PC-9 (cell line): Measurements from ENCODE around the gene DLGAP1. TPM values are rescaled to one million over a fixed set of nuclear protein-coding genes. Genes with fewer than 3 reads are reported as not detected.

ENCODE experiments used
- BruUV-seq: library from RNA; stranded (reverse); fragments of 400-500 nt; replicated peaks from 2 replicates; lab custom pipeline; 2021; lab: Mats Ljungman, UMichigan
- CTCF ChIA-PET: fragments of 300-600 bp; sonication (Branson Sonifier 250); formaldehyde crosslinking; loops from one replicate; lab custom pipeline; 2022; ENCODE audit warnings: antibody characterized with exemption; lab: Charles Lee
- POLR2A ChIA-PET: fragments of 300-600 bp; sonication (Branson Sonifier 250); formaldehyde crosslinking; loops from one replicate; lab custom pipeline; 2022; ENCODE audit warnings: antibody characterized with exemption; ENCODE audit not compliant: unreplicated experiment; lab: Charles Lee
- DNase-seq, 2 experiments: peaks; one replicate each; pipeline versions ENCODE4 v3.0.0 to v3.0.0-alpha.2; 2015 to 2022; ENCODE audit warnings: mixed read lengths in 1 of 2
- H2AFZ ChIP-seq: fragments of 200-600 bp; sonication (generic); 2 replicates; pipeline ENCODE4 v1.8.1; 2017; ENCODE audit warnings: antibody characterized with exemption
- H3F3A ChIP-seq: fragments of 200-600 bp; sonication (generic); 2 replicates; pipeline ENCODE4 v1.8.1; 2017; ENCODE audit warnings: antibody characterized with exemption, mild to moderate bottlenecking, low read depth; ENCODE audit not compliant: insufficient read depth
- H3K27ac ChIP-seq: fragments of 200-600 bp; sonication (generic); 2 replicates; pipeline ENCODE4 v1.6.1; 2016; ENCODE audit warnings: mixed run types
- H3K27me3 ChIP-seq: fragments of 200-600 bp; sonication (generic); 2 replicates; pipeline ENCODE4 v1.6.1; 2016; ENCODE audit warnings: low read depth, mixed run types; ENCODE audit not compliant: insufficient read depth
- H3K36me3 ChIP-seq: fragments of 200-600 bp; sonication (generic); 2 replicates; pipeline ENCODE4 v1.6.1; 2016; ENCODE audit warnings: low read depth, mixed run types
- H3K4me1 ChIP-seq: fragments of 200-600 bp; sonication (generic); replicated peaks from 2 replicates; pipeline ENCODE4 v1.6.1; 2016; ENCODE audit warnings: mixed run types; ENCODE audit not compliant: insufficient read depth
- H3K4me2 ChIP-seq: fragments of 200-600 bp; sonication (generic); 2 replicates; pipeline ENCODE4 v1.6.1; 2017; ENCODE audit warnings: mixed run types
- H3K4me3 ChIP-seq: fragments of 200-600 bp; sonication (generic); 2 replicates; pipeline ENCODE4 v1.6.1; 2016; ENCODE audit warnings: mixed run types
- H3K79me2 ChIP-seq: fragments of 200-600 bp; sonication (generic); 2 replicates; pipeline ENCODE4 v1.6.1; 2017; ENCODE audit warnings: low read depth, mixed run types
- H3K9me2 ChIP-seq: fragments of 200-600 bp; sonication (generic); 2 replicates; pipeline ENCODE4 v1.8.1; 2017; ENCODE audit warnings: mild to moderate bottlenecking; ENCODE audit not compliant: insufficient read depth
- H3K9me3 ChIP-seq: fragments of 200-600 bp; sonication (generic); 2 replicates; pipeline ENCODE4 v1.8.1; 2016; ENCODE audit warnings: low read depth; ENCODE audit not compliant: insufficient read depth
- H4K20me1 ChIP-seq: fragments of 200-600 bp; sonication (generic); 2 replicates; pipeline ENCODE4 v1.8.1; 2017; ENCODE audit not compliant: insufficient read depth
- CTCF ChIP-seq: fragments of 200-600 bp; sonication (generic); conservative IDR thresholded peaks from 2 replicates; pipeline ENCODE4 v1.6.1; 2017; ENCODE audit warnings: mixed run types, antibody characterized with exemption, mild to moderate bottlenecking, moderate library complexity
- EZH2 ChIP-seq: fragments of 200-600 bp; sonication (generic); IDR thresholded peaks from 2 replicates; pipeline ENCODE4 v1.8.0; 2017; ENCODE audit warnings: antibody characterized with exemption, low read depth
- intact Hi-C: fragments of 100-400 bp; cut with micrococcal nuclease; formaldehyde crosslinking; loops from one replicate; pipeline ENCODE4 v1.10.0; 2022; ENCODE audit not compliant: unreplicated experiment
- total RNA-seq: library from RNA; stranded (reverse); gene quantifications from 2 replicates; pipeline ENCODE4 v1.2.3, GENCODE V29; 2021

Gene DLGAP1
- total RNA-seq, 1 experiment from 2014 or later = not detected

GRCh38 chr18:4063545-4063944 is 391.6 kb downstream of the DLGAP1 start:
- no peak overlapping the region for H3K4me2 ChIP-seq
- no peak overlapping the region for H2AFZ ChIP-seq
- ChIA-PET CTCF (no interaction called here), POLR2A (no interaction called here)
- H3K27ac ChIP-seq = no peak overlapping the region
- H3F3A ChIP-seq = no peaks in the 10 kb centered on the region
- intact Hi-C loops = loop anchor here (10.0 kb wide), 1 partner anchor 359 kb away; no protein-coding TSS in a partner anchor
- no peak for DNase-seq
- TF ChIP-seq EZH2 (no peak), CTCF (no peak)
- no peaks in the 10 kb centered on the region for H4K20me1 ChIP-seq
- no peaks in the 10 kb centered on the region for H3K36me3 ChIP-seq
- 0 out of 2 replicates have a peak, but pooled peaks cover 12% of the 10 kb centered on the region for H3K9me3 ChIP-seq
- H3K9me2 ChIP-seq = no peaks in the 10 kb centered on the region
- no TSS peak for BruUV-seq
- H3K79me2 ChIP-seq = no peaks in the 10 kb centered on the region
- no peaks in the 10 kb centered on the region for H3K27me3 ChIP-seq
- H3K4me3 ChIP-seq = no peak overlapping the region
- H3K4me1 ChIP-seq = no peaks in the 10 kb centered on the region

GRCh38 chr18:4060427-4061281 is 394.5 kb downstream of the DLGAP1 start:
- no TSS peak for BruUV-seq
- CTCF ChIA-PET = no interaction called here

GRCh38 chr18:4058179-4058578 is 396.9 kb downstream of the DLGAP1 start:
- intact Hi-C loops = no loop called here
- TF ChIP-seq EZH2 = no peak
- H3K27me3 ChIP-seq = no peaks in the 10 kb centered on the region
- H3K79me2 ChIP-seq = no peaks in the 10 kb centered on the region
- peak in 1 of 2 experiments; percentile 6 for DNase-seq
- 0 out of 2 replicates have a peak, but pooled peaks cover 12% of the 10 kb centered on the region for H3K9me3 ChIP-seq
- CTCF ChIA-PET = no interaction called here
- H3K4me3 ChIP-seq = no peak overlapping the region
- no peak overlapping the region for H3K27ac ChIP-seq
- H3K9me2 ChIP-seq = no peaks in the 10 kb centered on the region
- no peaks in the 10 kb centered on the region for H3F3A ChIP-seq
- POLR2A ChIA-PET = no interaction called here
- no peaks in the 10 kb centered on the region for H4K20me1 ChIP-seq
- H3K4me1 ChIP-seq = no peaks in the 10 kb centered on the region
- no peak overlapping the region for H2AFZ ChIP-seq
- no peaks in the 10 kb centered on the region for H3K36me3 ChIP-seq
- no TSS peak for BruUV-seq
- H3K4me2 ChIP-seq = no peak overlapping the region

More at GRCh38 chr18:4060427-4061281, 394.5 kb downstream of the DLGAP1 start:
- Histone ChIP-seq H3F3A (no peaks in the 10 kb centered on the region), H3K4me3 (no peak overlapping the region), H3K9me2 (no peaks in the 10 kb centered on the region), H3K4me2 (no peak overlapping the region), H3K9me3 (0 out of 2 replicates have a peak, but pooled peaks cover 12% of the 10 kb centered on the region), H3K4me1 (no peaks in the 10 kb centered on the region), H2AFZ (no peak overlapping the region), H3K36me3 (no peaks in the 10 kb centered on the region), H3K79me2 (no peaks in the 10 kb centered on the region), H3K27ac (no peak overlapping the region), H3K27me3 (no peaks in the 10 kb centered on the region), H4K20me1 (no peaks in the 10 kb centered on the region)
- POLR2A ChIA-PET = no interaction called here
- peak in 1 of 2 experiments; percentile 9 for DNase-seq
- TF ChIP-seq CTCF (no peak), EZH2 (no peak)
- intact Hi-C loops = loop anchor here (10.0 kb wide), 1 partner anchor 356 kb away; no protein-coding TSS in a partner anchor
